Measurements from ENCODE around the gene APOA1. TPM values are rescaled to one million over a fixed set of nuclear protein-coding genes. Genes with fewer than 3 reads are reported as not detected.

The APOA1 gene
- total and polyA plus RNA-seq, 2 of the 4 experiments (the other 2 are of a cell fraction), result 0.18 to 0.89 TPM

- no peak overlapping the region for H3K4me3 ChIP-seq (ENCODE audit: insufficient read depth, low read depth, low read length)
- H3K14ac ChIP-seq (replicated peaks; ENCODE audit: low read depth, low read length), result peak overlapping the region; percentile 77
- H3K4ac ChIP-seq (ENCODE audit: low read depth, low read length), result peak overlapping the region; percentile 83
- H2BK120ac ChIP-seq (ENCODE audit: low read depth, low read length), result peak overlapping the region; percentile 67
- peak overlapping the region; percentile 82; the same call in 2 of the 3 replicates for H2BK15ac ChIP-seq (ENCODE audit: low read depth, low read length)
- H3K23ac ChIP-seq (ENCODE audit: low read depth, low read length), result peak overlapping the region; percentile 58; the same call in 1 of the 2 replicates
- BruUV-seq (replicated peaks), result no TSS peak
- no peak overlapping the region; the same call in 1 of the 2 replicates for H3K56ac ChIP-seq (ENCODE audit: extremely low read depth, insufficient read depth, low read length)
- no peak overlapping the region; the same call in 1 of the 2 replicates for H4K5ac ChIP-seq (ENCODE audit: low read depth, low read length)
- H3K9me3 ChIP-seq (ENCODE audit: control insufficient read depth, insufficient read depth, low read length), result no peaks in the 10 kb centered on the region
- peak overlapping the region; percentile 38 for H2AK9ac ChIP-seq (replicated peaks; ENCODE audit: low read depth, low read length, poor library complexity)
- H2BK20ac ChIP-seq (ENCODE audit: low read depth, low read length), result peak overlapping the region; percentile 81; the same call in 1 of the 2 replicates
- 30% methylated on average over 2 of the region's 3 CpGs; no CpG with 5 or more reads in 1 of the 2 experiments for WGBS, 2 experiments (ENCODE audit: extremely low coverage in 2 of 2, insufficient read length in 1 of 2)
- ChIA-PET POLR2A (ENCODE audit: unreplicated experiment) (no interaction called here), CTCF (interaction anchor here (0.9 to 1.9 kb wide), 4 partner anchors 9 to 234 kb away, joined by 3 to 4 read pairs (median 4); no protein-coding TSS in a partner anchor)
- in situ Hi-C loops (cut with MboI; ENCODE audit: low sequenced_read_pairs), result loop anchor here (10.0 kb wide), 1 partner anchor 354 kb away; no protein-coding TSS in a partner anchor
- intact Hi-C loops (cut with micrococcal nuclease), result loop anchor here (5.0 kb wide), 1 partner anchor 79 kb away; the partner anchor contains the start of gene APOA5
- peak; percentile 90 for DNase-seq
- no peak overlapping the region; the same call in 1 of the 2 replicates for H3K9ac ChIP-seq (ENCODE audit: low read depth, low read length)
- peak overlapping the region; percentile 28 to 74; a peak in 2 of 4 replicates for H4K8ac ChIP-seq (ENCODE audit: low read depth in 2 of 2, low read length in 2 of 2)
- dilution Hi-C loops (cut with HindIII; ENCODE audit: low sequenced_read_pairs, unreplicated experiment), result no loop called here
- H3K79me1 ChIP-seq (ENCODE audit: low read depth in 1 of 2, low read length in 2 of 2), result peaks cover 3 to 13% of the 10 kb centered on the region in 2 experiments; a peak in 3 of 4 replicates
- H2AFZ ChIP-seq (replicated peaks; ENCODE audit: low read length, poor library complexity), result peak overlapping the region; percentile 48
- H3K27me3 ChIP-seq (ENCODE audit: control insufficient read depth, insufficient read depth, low read length), result no peaks in the 10 kb centered on the region
- peak overlapping the region; percentile 61 for H2BK5ac ChIP-seq (ENCODE audit: low read depth, low read length, poor library complexity, severe bottlenecking)
- H3K4me1 ChIP-seq (ENCODE audit: control insufficient read depth, insufficient read depth, low read length), result peaks cover 2% of the 10 kb centered on the region; the same call in 1 of the 2 replicates
- H3K18ac ChIP-seq (ENCODE audit: low read depth, low read length), result peak overlapping the region; percentile 32; the same call in 1 of the 2 replicates
- peak overlapping the region; percentile 67 for H4K91ac ChIP-seq (ENCODE audit: insufficient read depth, low read depth, low read length)
- peak; percentile 94 for ATAC-seq (ENCODE audit: low read depth)
- H3K36me3 ChIP-seq (ENCODE audit: control insufficient read depth, insufficient read depth, low read length), result peaks cover 39% of the 10 kb centered on the region
- no peaks in the 10 kb centered on the region for H4K20me1 ChIP-seq (ENCODE audit: insufficient read depth, low read length)
- H3K27ac ChIP-seq (ENCODE audit: insufficient read depth, low read length), result peak overlapping the region; percentile 39; the same call in 1 of the 2 replicates
- H3K4me2 ChIP-seq (ENCODE audit: low read depth, low read length), result peak overlapping the region; percentile 2; the same call in 1 of the 2 replicates
- H3K9me1 ChIP-seq (ENCODE audit: insufficient read depth, low read length), result peaks cover 19% of the 10 kb centered on the region
- peak overlapping the region; percentile 71 for H2AK5ac ChIP-seq (ENCODE audit: low read depth, low read length)
- TF ChIP-seq, protein P1, sequence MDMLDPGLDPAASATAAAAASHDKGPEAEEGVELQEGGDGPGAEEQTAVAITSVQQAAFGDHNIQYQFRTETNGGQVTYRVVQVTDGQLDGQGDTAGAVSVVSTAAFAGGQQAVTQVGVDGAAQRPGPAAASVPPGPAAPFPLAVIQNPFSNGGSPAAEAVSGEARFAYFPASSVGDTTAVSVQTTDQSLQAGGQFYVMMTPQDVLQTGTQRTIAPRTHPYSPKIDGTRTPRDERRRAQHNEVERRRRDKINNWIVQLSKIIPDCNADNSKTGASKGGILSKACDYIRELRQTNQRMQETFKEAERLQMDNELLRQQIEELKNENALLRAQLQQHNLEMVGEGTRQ (IDR thresholded peaks at IDR 0.05; ENCODE audit: low read depth, low read length), result no peak
- TF ChIP-seq RFX5 (IDR thresholded peaks at IDR 0.05; ENCODE audit: low read depth, low read length), result no peak
- TF ChIP-seq FOS (IDR thresholded peaks at IDR 0.05; ENCODE audit: low read depth, low read length), result no peak
- no peak for TF ChIP-seq CHD1 (IDR thresholded peaks at IDR 0.05; ENCODE audit: low read depth, low read length)
- no peak for TF ChIP-seq BHLHE40 (IDR thresholded peaks at IDR 0.05; ENCODE audit: low read depth, low read length)
- no peak for TF ChIP-seq SMC3 (IDR thresholded peaks at IDR 0.05; ENCODE audit: low read depth, low read length)
- no peak for TF ChIP-seq NFE2L2 (IDR thresholded peaks at IDR 0.05; ENCODE audit: low read depth, low read length)
- TF ChIP-seq, protein P2, sequence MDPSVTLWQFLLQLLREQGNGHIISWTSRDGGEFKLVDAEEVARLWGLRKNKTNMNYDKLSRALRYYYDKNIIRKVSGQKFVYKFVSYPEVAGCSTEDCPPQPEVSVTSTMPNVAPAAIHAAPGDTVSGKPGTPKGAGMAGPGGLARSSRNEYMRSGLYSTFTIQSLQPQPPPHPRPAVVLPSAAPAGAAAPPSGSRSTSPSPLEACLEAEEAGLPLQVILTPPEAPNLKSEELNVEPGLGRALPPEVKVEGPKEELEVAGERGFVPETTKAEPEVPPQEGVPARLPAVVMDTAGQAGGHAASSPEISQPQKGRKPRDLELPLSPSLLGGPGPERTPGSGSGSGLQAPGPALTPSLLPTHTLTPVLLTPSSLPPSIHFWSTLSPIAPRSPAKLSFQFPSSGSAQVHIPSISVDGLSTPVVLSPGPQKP (IDR thresholded peaks at IDR 0.05; ENCODE audit: borderline replicate concordance, low read depth, low read length), result no peak
- no peak for TF ChIP-seq MAFK (IDR thresholded peaks at IDR 0.05; ENCODE audit: low read depth, low read length)
- no peak for TF ChIP-seq MAZ (IDR thresholded peaks at IDR 0.05; ENCODE audit: borderline replicate concordance, low read depth, low read length)
- TF ChIP-seq RCOR1 (IDR thresholded peaks at IDR 0.05; ENCODE audit: insufficient replicate concordance, low read length), result no peak
- TF ChIP-seq CTCF (conservative IDR thresholded peaks at IDR 0.05; ENCODE audit: low read depth, low read length), result no peak
- TF ChIP-seq RAD21 (IDR thresholded peaks at IDR 0.05; ENCODE audit: low read length), result no peak
- no peak for TF ChIP-seq MXI1 (IDR thresholded peaks at IDR 0.05; ENCODE audit: borderline replicate concordance, low read depth, low read length)
- no peak for TF ChIP-seq POLR2A (IDR thresholded peaks at IDR 0.05; ENCODE audit: low read depth, low read length)
Observed at GRCh38 chr11:116871248-116871647, 33.8 kb upstream of the APOA1 start.

All from IMR-90 (cell line).